ENCODE measurements around the gene LEKR1. TPM values are rescaled to one million over a fixed set of nuclear protein-coding genes. Genes with fewer than 3 reads are reported as not detected.

Gene LEKR1
- total RNA-seq, 1 donor, result 0.81 TPM

DNA sequence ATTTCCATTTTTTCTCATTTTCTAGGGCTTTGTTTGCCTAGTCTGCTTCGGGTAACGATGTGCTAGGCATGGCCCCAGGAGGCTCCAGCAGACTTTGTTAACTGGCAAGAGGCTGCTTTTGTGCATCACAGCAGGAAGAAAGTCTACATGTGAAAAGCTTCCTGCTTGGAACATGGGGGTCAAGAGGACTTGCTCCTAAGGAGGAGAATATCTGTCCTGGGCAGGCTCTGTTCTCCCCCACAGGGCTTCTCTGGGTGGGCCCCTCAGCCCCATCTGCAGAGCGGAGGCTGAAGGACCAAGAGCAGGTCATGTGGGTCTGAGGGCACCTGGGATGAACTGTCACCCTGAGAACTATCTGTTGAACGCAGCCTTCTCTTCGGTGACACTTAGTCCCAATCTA lies 239.0 kb downstream of the LEKR1 start:
- H3K4me3 ChIP-seq (ENCODE audit: low read depth, low read length), result no peak overlapping the region
- DNase-seq (ENCODE audit: low read depth), result no peak
- TF ChIP-seq, protein P1, sequence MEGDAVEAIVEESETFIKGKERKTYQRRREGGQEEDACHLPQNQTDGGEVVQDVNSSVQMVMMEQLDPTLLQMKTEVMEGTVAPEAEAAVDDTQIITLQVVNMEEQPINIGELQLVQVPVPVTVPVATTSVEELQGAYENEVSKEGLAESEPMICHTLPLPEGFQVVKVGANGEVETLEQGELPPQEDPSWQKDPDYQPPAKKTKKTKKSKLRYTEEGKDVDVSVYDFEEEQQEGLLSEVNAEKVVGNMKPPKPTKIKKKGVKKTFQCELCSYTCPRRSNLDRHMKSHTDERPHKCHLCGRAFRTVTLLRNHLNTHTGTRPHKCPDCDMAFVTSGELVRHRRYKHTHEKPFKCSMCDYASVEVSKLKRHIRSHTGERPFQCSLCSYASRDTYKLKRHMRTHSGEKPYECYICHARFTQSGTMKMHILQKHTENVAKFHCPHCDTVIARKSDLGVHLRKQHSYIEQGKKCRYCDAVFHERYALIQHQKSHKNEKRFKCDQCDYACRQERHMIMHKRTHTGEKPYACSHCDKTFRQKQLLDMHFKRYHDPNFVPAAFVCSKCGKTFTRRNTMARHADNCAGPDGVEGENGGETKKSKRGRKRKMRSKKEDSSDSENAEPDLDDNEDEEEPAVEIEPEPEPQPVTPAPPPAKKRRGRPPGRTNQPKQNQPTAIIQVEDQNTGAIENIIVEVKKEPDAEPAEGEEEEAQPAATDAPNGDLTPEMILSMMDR (IDR thresholded peaks at IDR 0.05; ENCODE audit: insufficient read depth, low read length), result no peak

DNA sequence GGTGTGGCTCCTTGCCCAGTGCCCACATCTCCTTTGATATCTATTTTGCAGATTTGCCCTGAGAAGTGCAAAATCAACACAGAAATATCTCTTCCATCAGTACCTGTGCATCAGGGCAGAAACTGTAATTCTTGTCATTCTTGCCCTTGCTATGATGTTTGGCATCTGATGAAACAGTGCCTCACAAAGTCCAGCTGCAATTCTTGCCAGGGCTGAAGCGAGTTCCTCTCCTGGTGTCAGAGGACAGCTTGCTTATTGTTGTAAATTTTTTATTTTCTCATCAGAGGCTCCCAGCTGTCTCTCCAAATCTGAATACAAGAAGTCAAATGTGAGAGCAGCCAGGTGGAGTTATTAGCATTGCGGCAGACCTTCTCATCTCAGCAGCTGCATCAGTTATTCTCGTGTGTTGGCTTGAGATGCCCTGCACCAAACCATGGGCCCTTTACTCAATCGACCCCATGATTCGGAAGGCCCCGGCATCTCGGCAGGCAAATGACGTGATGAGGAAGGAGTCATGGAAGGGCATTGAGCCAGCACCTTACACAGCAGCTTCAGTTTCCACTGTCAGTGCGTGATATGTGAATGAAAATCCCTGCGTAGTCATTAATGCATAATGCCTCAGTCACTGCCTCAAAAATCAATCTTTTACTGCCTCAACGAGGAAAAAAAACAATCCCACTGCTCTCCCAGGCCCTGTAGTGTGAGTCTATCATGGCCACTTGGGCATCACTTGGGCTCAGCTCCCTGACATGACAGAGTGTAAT lies 240.4 kb downstream of the LEKR1 start:
- H3K4me3 ChIP-seq (ENCODE audit: low read depth, low read length), result no peak overlapping the region
- TF ChIP-seq, protein P1 (IDR thresholded peaks at IDR 0.05; ENCODE audit: insufficient read depth, low read length), result no peak
- DNase-seq (ENCODE audit: low read depth), result peak; percentile 86

DNA sequence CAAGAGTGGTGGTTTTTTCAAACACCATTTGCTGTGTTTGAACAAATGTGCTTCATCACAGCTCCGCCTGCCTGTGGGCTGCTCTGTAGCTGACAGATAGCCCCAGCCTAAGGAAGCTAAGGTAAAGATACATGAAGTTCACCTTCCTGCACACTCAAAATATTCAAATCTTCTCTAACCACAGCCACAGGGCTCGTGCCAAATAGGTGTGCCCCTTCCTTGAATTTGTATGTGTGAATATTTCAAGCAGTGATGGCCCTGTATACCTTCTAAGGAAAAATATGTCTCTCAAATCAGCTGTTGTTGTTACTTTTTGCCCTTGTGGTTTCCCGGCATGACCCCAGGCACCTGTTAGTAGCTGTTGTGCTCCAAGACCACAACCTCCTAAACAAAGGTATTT lies 241.0 kb downstream of the LEKR1 start:
- no peak overlapping the region for H3K4me3 ChIP-seq (ENCODE audit: low read depth, low read length)
- TF ChIP-seq, protein P1 (IDR thresholded peaks at IDR 0.05; ENCODE audit: insufficient read depth, low read length), result no peak
- no peak for DNase-seq (ENCODE audit: low read depth)

DNA sequence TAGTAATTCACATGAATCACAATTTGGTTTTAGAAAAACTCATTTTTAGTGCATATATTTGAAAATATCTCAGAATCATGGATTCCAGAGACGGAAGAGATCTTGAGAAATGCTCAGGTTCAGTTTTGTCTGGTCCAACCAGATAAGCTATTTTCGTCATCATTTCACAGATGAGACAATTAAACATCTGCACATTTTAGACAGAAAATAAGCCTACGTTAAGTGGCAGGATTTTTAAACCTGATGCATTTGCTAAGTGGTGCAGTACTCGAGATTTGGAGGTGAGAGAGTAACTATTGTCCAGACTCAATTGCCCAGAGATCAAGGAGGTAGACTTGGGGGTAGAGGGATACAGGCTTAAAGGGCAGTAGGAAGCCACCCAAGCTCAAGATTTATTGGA lies 243.3 kb downstream of the LEKR1 start:
- no peak for DNase-seq (ENCODE audit: low read depth)
- TF ChIP-seq, protein P1 (IDR thresholded peaks at IDR 0.05; ENCODE audit: insufficient read depth, low read length), result no peak
- H3K4me3 ChIP-seq (ENCODE audit: low read depth, low read length), result no peak overlapping the region

DNA sequence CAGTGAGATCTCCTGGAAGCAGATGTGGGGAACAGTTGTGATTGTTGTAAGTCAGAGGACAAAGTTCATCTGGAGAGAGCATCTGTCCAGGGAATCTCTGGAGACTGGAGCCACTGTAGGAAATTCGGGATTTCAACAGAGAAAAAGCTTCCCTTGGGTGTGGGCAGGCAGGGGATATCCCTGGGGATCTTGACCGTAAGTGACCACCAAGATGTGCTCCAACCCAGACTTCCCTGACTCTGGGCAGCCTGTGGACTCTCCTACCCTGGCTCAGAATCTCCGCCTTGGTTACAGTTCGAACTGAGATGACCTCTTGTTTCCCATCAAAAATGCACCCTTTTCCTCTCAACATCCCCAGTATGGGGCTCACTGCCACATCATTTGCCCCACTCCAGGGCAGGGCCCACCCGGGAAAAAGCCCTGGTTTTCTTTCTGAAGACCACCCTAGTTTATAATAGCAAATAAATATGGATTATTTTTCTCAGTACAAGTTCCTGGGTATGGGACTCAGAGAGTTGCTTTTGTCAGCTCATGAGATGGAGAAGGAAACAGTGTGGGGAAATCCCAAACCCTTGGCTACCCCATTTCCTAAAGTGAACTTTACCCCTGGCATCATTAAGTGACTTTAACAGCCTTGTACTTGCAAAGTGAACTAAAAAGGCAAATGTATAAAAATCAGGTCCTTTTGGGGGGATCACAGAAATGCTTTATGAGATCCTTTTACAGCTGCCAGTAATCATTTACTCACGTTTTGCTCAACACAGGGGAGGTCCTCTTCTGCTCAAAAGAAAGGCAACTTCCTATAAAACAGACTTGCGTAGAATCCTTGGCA lies 243.9 kb downstream of the LEKR1 start:
- no peak overlapping the region for H3K4me3 ChIP-seq (ENCODE audit: low read depth, low read length)
- DNase-seq (ENCODE audit: low read depth), result no peak
- TF ChIP-seq, protein P1 (IDR thresholded peaks at IDR 0.05; ENCODE audit: insufficient read depth, low read length), result no peak

DNA sequence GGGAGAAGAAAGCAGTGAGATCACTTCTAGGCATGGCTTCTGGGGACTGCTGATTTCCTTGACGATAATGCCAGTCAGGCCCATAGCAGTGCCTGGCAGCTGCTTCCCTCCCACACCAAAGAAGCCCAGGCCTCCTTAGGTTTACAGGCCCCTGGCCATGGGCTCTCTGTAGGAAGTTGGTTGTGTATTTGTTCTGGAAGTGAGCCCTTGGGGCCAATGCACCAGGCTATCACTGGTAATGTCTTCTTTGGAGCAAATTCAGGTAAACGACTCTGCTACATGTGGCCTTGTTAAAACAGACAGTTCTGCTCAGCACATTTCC lies 244.5 kb downstream of the LEKR1 start:
- TF ChIP-seq, protein P1 (IDR thresholded peaks at IDR 0.05; ENCODE audit: insufficient read depth, low read length), result no peak
- DNase-seq (ENCODE audit: low read depth), result peak; percentile 47
- no peak overlapping the region for H3K4me3 ChIP-seq (ENCODE audit: low read depth, low read length)
